ENCODE measurements around the gene HDAC8.
"Not testable (repeated sequence)": the region's sequence is repeated elsewhere in the genome, so short reads cannot be mapped to it uniquely, and the experiment has no call there.

HDAC8 gene

DNA sequence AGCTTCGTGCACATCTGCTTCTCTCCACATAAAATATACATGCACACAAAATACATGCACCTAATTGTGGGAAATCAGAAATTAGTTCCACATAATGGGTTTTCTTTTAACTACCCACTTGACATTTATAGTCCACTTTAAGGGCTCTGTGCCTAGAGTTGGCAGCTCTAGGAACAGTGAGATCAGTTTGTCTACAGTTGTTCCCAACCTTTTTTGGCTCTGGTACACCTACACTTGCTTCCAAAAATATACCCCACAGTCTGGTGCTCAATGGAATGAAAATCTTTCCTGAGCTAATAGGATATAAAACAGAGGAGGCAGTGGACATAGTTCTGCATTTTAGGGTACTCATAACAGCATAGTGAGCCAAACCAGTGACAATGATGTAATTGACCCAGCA is 36.1 kb downstream of the HDAC8 start:
- DNase-seq (ENCODE audit: low read depth in 1 of 2, low spot score in 1 of 2) = no peak

DNA sequence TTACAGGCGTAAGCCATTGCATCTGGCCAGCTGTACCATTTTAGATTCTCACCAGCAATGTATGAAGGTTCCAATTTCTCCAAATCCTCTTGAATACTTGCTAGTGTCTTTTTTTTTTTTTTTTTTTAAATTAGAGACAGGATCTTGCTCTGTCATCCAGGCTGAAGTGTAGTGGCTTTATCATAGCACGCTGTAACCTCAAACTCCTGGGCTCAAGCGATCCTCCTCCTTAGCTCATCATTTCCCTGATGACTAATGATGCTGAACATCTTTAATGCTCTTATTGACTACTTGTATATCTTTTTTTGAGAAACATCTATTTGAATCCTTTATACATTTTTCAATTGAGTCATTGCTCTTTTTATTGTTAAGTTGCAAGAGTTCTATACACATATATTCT is 40.3 kb downstream of the HDAC8 start:
- DNase-seq (ENCODE audit: low read depth in 1 of 2, low spot score in 1 of 2) = no peak

DNA sequence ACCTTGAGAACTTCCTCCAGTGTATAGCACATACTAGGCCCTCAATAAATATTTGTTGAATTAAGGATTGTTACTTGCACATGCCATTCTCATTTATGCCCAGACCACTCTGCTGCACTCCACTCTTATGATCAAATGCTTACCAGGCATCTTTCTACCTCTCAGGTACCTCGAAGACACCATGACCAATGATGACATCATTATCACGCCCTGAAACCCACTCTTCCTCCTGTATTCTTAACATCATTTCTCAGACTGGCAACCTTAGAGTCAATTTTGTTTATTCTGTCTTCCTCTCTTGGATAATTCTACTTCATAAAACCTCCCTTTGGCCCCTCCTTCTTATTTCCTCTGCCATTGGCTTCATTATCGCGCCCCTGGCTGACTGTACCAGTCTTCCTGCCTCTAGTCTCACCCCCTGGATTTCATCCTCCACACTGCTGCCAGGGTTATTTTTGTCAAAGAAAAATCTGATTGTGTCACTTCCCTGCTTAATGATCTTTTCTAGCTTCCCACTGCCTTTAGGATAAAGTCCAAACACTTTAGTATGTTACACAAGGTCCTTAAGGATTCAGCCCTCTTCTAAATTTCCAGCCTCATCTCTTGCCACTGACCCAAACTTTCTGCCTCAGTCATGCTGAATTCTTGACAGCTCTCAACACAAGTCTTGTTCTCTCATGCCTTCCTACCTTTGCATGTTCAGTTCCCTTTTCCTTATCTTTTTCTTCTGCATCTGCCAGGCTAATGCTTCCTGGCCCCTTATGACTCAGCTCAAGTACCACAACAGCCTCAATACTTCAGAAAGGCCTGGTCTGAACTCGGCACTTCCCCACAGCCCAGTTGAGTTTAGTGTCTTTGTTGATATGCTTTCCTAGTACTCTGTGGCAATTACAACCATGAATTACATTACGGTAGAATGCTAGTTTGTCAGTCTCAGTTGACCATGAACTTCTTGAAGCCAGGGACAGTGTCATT is 45.8 kb downstream of the HDAC8 start:
- no peak for DNase-seq (ENCODE audit: low read depth in 1 of 2, low spot score in 1 of 2)

DNA sequence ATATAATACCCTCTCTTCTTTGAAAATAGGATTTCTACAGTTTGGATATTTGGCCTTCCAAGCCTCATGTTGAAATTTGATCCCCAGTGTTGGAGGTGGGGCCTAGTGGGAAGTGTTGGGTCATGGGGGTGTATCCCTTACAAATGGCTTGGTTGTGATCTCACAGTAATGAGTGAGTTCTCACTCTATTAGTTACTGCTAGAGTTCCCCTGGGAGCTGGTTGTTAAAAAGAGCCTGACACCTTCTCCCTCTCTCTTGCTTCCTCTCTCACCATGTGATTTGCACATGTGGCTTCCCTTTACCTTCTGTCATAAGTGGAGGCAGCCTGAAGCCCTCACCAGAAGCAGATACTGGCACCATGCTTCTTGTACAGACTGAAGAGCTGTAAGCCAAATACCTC is 73.9 kb downstream of the HDAC8 start:
- DNase-seq (ENCODE audit: low read depth in 1 of 2, low spot score in 1 of 2) = no peak

DNA sequence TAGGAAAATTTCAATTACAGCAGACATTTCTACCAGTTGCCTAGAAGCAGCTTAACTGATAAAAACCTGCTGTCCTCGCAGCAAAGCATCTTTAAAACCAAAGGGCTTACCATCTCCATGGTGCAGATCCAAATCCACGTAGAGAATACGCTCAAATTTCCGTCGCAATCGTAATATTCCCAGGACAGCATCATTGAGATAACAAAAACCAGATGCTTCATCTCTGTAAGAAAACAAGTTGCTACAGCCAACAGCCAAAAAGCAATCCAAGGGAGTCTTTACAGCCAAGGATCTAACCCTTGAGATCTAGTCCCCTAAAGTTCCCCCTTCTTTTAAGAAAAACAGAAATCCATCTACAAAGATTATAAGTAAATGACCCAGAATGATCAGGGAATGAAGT is 77.6 kb downstream of the HDAC8 start:
- no peak for DNase-seq (ENCODE audit: low read depth in 1 of 2, low spot score in 1 of 2)

DNA sequence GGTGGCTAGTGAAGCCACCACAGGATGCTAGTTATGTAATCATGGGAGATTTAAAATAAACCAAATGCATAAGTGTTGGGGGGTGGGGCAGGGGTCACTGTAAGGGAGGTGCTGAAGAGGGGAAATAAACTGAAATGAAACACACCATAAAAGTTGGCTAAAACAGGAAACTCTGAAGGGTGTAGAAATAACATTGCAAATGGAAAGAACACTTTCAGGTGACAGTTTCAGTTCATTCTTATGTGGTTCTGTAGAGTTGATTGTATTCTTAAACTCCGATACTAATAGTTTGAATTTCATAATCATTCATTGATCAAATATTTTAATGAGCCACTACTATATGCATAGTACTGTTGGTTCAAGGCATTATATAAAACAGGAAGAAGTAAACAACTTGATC is 80.1 kb downstream of the HDAC8 start:
- no peak for DNase-seq (ENCODE audit: low read depth in 1 of 2, low spot score in 1 of 2)

DNA sequence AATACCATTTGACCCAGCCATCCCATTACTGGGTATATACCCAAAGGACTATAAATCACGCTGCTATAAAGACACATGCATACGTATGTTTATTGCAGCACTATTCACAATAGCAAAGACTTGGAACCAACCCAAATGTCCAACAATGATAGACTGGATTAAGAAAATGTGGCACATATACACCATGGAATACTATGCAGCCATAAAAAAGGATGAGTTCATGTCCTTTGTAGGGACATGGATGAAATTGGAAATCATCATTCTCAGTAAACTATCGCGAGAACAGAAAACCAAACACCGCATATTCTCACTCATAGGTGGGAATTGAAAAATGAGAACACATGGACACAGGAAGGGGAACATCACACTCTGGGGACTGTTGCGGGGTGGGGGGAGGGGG is 82.4 kb downstream of the HDAC8 start:
- not testable (repeated sequence) for DNase-seq (ENCODE audit: low read depth in 1 of 2, low spot score in 1 of 2)

DNA sequence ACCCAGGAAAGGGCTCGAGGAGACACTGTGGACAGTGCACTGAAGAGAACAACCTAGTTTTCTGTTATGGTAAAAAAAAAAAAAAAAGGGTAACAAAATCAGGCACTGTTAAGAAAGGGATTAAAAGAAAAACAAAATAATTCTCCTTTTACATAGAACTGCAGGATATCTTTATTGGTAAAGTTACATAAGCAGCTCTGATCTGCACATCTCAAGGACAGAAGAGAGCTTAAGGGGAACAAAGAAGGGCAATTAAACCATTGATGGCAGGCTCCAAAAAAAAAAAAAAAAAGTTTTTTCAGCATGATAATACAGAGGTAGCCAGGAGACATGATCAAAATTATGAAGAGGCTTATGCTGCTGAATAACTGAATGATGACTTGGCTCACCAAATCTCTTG is 85.0 kb downstream of the HDAC8 start:
- no peak for DNase-seq (ENCODE audit: low read depth in 1 of 2, low spot score in 1 of 2)

DNA sequence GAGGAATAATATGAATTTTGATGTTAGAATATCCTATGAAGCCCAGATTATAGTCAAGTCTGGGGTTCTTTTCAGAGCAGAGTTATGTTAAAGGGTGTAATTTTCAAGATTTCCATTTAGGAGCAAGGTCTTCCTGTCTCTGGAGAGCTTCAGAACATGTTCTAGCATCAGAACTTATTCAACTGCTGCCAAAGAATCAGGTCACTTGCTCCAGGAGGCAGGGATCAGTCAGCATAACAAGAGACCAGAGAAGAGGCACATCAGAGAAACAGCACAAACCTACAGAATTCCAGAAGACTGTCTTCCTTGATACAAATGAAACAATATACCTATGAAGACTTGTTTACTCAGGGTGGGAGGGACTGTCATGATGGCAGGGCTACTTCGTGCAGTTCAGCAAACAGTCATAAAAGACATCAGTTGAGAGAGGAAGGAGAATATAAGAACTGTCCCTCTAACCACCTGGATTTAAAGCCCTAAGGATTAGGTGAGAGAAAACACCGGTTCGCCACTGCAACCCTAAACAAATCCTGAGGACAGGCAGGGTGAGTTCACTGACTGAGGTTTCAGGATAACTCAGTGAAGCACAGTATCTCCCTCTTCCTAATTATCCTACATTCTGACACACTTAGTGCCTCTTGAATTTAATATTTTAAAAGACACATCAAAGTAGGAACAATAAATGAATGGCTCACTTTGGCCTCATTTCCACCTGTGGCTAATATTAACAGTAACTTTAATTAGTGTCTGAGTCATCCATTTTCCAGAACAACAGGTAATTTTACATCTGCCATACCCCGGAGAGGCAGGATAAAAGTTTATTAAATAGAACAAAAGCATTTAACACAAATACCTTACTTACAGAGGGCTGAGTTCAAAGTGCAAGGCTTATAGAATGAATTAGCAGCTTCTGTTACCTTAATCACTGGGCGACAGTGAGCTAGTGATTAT is 93.0 kb downstream of the HDAC8 start:
- DNase-seq (ENCODE audit: low read depth in 1 of 2, low spot score in 1 of 2) = no peak

DNA sequence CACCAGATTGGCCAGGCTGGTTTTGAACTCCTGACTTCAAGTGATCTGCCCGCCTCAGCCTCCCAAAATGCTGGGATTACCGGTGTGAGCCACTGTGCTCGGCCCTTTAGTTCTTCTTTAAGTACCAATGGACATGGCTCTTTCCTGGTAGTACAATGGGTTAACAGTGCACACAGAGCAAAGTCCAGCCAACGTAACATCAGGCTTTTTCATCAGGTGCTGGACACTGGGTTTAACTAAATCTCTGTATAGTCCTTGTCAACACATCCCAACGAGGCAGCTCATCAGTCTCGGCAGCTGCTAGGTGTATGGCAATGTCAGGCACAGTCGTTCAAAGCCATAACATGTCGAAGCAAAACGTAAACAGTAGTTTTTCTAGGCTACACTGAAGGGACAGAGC is 93.8 kb downstream of the HDAC8 start:
- no peak for DNase-seq (ENCODE audit: low read depth in 1 of 2, low spot score in 1 of 2)

DNA sequence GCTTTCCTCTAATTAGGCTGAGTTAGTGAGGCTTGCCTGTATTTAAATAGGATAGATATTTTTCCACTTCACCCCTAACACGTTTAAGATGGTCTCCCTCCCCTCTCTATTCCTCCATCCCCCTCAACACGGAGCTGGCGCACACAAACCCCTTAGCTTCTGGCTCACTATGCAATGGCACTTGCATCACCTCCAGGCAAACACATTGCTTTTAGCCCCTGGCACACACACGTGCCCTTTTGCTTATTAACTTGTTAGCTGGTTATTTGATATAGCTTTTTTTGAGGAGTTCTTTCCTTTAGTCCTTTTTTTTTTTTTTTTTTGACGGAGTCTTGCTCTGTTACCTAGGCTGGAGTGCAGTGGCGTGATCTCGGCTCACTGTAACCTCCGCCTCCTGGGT is 94.3 kb downstream of the HDAC8 start:
- DNase-seq (ENCODE audit: low read depth in 1 of 2, low spot score in 1 of 2) = no peak

DNA sequence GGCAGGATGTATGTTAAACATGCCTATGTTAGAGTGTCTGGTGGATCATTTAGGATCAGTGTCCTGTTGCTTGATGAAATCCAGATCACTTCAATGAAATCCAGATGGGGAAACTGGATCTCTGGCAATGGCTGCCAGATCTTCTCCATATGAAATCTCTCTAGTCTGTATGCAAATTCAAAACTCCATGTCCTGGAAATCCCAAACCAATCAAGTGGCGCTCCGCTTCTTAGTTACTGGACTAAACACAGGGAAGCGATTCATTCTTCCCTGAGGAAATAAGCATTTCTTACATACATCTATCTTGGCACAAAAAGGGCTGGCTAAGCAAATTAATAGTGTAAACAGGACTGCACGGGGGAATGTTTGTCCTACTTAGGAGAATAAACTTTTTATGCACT is 94.9 kb downstream of the HDAC8 start:
- no peak for DNase-seq (ENCODE audit: low read depth in 1 of 2, low spot score in 1 of 2)

DNA sequence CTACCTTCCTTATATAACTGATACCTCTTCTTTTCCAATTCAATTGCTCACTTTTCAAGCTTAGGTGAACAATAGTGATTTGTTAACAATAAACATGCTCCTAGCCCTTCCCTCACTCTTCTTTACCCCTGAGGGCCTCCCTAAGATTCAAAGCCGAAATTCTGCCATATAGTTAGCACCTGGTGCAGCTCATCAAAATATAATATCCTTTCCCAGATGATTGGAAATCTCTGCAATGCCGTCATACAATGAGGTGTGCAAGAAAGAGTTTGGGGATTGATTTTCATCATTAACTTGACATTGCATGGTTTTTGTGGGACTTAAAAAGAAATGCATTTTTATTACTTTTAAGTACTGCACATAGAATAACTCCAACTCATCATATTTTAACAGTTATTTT is 95.3 kb downstream of the HDAC8 start:
- no peak for DNase-seq (ENCODE audit: low read depth in 1 of 2, low spot score in 1 of 2)

DNA sequence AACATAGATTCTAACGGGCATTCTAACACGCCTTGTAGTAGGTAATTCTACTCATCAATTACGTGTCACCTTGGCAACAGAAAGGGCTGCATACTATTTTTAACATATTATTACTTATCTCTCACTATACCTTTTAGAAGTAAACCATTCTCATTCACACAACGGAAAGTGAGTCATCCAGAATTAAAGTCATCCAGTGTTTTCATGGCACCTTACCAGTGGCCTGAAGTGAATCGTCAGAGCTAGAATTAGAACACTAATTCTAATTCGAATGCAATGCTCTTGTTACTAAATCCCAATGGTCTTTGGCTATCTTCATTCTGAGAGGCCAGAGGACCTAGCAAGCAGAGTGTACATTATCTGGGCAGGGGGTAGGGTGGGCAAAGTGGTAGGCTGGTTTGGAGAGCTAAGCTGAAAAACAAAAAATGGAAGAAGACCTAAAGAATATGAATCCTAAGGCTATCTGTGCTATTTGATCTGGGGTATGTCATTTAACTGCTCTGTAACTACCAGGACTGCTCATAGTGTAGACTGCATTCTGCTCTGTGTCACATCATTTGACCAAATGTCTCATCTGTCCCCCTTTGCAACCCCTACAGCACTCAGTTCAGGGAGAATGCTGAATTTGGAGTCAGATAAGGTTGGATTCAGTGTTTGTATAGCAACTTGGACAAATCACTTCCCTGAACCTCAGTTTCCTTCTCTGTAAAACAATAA is 96.5 kb downstream of the HDAC8 start:
- no peak for DNase-seq (ENCODE audit: low read depth in 1 of 2, low spot score in 1 of 2)

DNA sequence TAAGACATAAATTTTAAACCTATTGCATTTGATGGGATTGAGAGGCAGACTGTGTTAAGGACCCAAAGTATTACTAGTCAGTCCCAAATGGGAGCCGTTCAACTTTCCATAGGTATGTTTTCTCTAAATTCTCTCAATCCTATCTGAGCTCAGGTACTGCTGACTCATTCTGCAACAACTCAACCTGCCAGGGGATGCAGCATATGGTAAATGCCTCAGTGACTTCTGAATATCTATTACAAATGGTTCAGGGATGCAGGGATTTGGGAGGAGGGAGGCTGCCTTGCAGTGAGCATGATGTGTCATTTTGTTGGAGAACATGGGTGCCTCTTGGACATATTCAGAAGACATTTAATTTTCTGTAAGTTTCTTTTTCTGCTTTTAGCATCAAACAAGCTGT is 97.3 kb downstream of the HDAC8 start:
- no peak for DNase-seq (ENCODE audit: low read depth in 1 of 2, low spot score in 1 of 2)

DNA sequence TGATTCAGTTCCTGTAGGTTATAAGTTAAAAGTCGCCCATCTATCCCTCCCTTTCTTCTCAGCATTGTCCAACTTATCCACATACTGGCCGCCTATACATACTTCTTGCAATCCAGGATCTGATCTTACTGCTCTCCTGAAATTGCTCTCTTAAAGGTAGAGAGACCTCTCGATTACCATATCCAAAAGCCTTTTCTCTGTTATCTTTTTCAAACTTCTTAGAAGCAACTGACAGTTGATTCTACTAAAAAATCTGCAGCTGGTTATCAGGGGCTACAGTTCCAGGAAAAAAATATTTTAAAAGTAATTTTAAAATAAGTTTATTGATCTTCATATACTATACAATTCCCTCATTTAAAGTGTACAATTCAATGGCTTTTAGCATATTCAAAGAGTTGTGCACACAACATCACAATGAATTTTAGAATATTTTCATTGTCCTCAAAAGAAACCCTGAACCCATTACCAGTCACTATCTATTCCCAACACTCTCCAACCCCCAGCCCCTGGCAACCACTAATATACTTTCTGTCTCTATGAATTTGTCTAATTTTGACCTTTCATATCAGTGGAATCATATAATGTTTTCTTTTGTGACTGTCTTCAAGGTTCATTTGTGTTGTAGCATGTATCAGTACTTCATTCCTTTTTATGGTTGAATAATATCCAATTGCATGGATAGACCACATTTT is 102.0 kb downstream of the HDAC8 start:
- no peak for DNase-seq (ENCODE audit: low read depth in 1 of 2, low spot score in 1 of 2)

DNA sequence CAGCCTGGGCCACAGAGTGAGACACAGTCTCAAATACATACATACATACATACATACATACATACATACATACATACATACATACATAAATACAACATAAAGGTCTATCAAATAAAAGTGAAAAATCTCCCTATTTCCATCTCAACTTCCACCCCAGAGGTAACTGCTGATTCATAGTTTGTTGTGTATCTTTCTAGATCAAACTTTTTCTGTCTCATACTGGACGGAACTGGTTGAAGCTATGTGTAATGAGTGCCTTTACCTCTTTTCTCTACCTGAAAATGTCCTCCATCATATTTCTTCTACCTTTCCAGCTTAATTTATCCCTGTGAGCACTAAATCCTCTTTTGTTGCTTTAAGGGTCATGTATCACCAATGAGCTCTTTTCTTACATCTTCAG is 102.5 kb downstream of the HDAC8 start:
- no peak for DNase-seq (ENCODE audit: low read depth in 1 of 2, low spot score in 1 of 2)

DNA sequence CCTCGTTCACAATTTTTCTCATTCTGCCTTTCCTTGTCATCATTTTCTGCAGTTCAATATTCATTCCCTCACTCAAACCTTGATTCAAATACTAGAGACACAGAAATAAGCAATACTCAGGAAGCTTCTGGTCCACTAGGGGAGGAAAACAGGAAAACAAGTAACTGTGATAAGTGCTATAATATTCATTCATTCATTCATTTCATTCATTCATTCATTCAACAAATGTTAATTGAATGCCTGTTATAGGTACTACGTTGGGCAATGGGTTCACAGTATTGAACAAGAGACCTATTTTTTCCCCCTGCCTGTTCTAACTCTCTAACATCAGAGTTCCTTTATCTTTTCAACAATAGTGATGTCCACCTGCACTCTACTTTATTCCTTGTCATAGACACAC is 104.0 kb downstream of the HDAC8 start:
- DNase-seq (ENCODE audit: low read depth in 1 of 2, low spot score in 1 of 2) = no peak

DNA sequence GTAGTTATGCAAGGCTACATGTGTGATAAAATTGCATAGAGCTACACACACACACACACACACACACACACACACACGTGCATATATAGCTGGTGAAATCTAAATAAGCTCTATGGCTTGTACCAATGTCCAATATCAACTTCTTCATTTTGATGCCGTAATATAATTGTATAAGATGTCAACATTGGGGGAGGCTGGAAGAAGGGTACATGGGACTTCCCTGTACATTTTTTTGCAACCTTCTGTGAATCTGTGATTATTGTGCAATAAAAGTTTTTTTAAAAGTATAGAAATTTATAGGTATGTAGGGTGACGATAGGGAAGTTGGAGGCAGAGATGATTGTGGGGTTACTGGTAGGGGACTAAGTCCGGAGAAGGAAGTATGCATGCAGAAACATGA is 105.5 kb downstream of the HDAC8 start:
- DNase-seq (ENCODE audit: low read depth in 1 of 2, low spot score in 1 of 2) = no peak

DNA sequence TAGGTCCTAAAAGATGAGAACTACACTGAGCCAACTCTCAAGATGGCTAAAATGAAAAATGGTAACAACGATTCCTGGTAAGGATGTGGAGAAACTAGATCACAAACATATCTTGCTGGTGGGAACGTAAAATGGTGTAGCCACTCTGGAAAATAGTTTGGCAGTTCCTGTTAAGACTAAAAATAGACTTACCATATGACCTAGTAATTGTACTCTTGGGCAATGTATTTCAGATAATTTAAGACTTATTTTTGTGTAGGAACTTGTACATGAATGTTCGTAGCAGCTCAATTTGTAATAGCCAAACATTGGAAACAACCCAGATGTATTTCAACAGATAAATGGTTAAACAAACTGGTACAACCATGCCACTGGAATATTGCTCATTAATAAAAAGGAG is 106.2 kb downstream of the HDAC8 start:
- no peak for DNase-seq (ENCODE audit: low read depth in 1 of 2, low spot score in 1 of 2)

DNA sequence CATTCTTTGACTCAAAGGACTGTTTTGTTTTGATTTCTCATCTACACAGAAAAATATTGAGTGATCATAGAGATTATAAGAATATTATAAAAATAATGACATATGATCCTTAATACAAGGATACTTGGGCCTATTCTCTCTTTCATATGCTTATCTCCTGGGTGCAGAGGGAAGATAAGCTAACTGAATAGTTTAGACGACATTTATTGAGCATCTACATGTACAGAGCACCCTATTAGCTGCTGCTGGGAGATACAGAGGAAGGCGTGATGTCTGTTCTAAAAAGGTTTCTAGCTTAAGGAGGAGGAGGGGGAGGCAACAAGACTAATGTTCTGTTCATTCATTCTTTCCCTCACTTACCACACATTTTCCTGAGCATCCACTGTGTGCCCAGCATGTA is 106.8 kb downstream of the HDAC8 start:
- DNase-seq (ENCODE audit: low read depth in 1 of 2, low spot score in 1 of 2) = no peak
